HepG2 (cell line): ENCODE measurements around the gene TTLL8. TPM values are rescaled to one million over a fixed set of nuclear protein-coding genes. Genes with fewer than 3 reads are reported as not detected.

ENCODE experiments used
- BCL6 ChIP-seq: IDR thresholded peaks from 2 replicates; pipeline ENCODE4 v1.6.1; 2016; ENCODE audit warnings: missing genetic modification reagents, missing compliant biosample characterization
- BHLHE40 ChIP-seq: IDR thresholded peaks from 2 replicates; pipeline ENCODE4 v1.6.1; 2011; ENCODE audit warnings: low read length, improper control_type of control experiment
- CBFB ChIP-seq: sonication (generic); formaldehyde crosslinking; IDR thresholded peaks from 2 replicates; pipeline ENCODE4 v1.4.0; 2020; ENCODE audit warnings: missing genetic modification reagents
- GATA4 ChIP-seq: sonication (generic); IDR thresholded peaks from 2 replicates; pipeline ENCODE4 v1.6.1; 2016; ENCODE audit warnings: antibody characterized with exemption, low read depth, borderline replicate concordance
- GATAD1 ChIP-seq: IDR thresholded peaks from 2 replicates; pipeline ENCODE4 v1.6.1; 2016; ENCODE audit warnings: missing genetic modification reagents, missing compliant biosample characterization
- HNRNPH1 ChIP-seq: fragments of 200-400 bp; formaldehyde crosslinking; optimal IDR thresholded peaks from 2 replicates; pipeline ENCODE3; 2017; ENCODE audit warnings: mild to moderate bottlenecking, low read depth, low read length
- KAT8 ChIP-seq: IDR thresholded peaks from 2 replicates; pipeline ENCODE4 v1.6.1; 2016; ENCODE audit warnings: missing genetic modification reagents, missing compliant biosample characterization
- KDM5A ChIP-seq: fragments of 200-600 bp; sonication (generic); IDR thresholded peaks from 2 replicates; pipeline ENCODE4 v1.7.0; 2018; ENCODE audit warnings: antibody characterized with exemption, mild to moderate bottlenecking, low read length, borderline replicate concordance
- MXD4 ChIP-seq: IDR thresholded peaks from 2 replicates; pipeline ENCODE4 v1.6.1; 2016; ENCODE audit warnings: mild to moderate bottlenecking, missing biosample characterization, missing genetic modification reagents
- PAF1 ChIP-seq: IDR thresholded peaks from 2 replicates; pipeline ENCODE4 v1.6.1; 2016; ENCODE audit warnings: missing genetic modification reagents, missing compliant biosample characterization
- SALL1 ChIP-seq: sonication (generic); formaldehyde crosslinking; IDR thresholded peaks from 2 replicates; pipeline ENCODE4 v1.8.0; 2022; ENCODE audit warnings: mild to moderate bottlenecking, missing genetic modification reagents
- SNAI1 ChIP-seq: sonication (generic); formaldehyde crosslinking; IDR thresholded peaks from 2 replicates; pipeline ENCODE4 v1.5.0; 2020; ENCODE audit warnings: mild to moderate bottlenecking, missing genetic modification reagents, borderline replicate concordance
- THRA ChIP-seq: sonication (generic); formaldehyde crosslinking; IDR thresholded peaks from 2 replicates; pipeline ENCODE4 v1.4.0; 2020; ENCODE audit warnings: missing genetic modification reagents, borderline replicate concordance
- TOPORS ChIP-seq: sonication (generic); formaldehyde crosslinking; IDR thresholded peaks from 2 replicates; pipeline ENCODE4 v1.8.0; 2023; ENCODE audit warnings: mild to moderate bottlenecking, missing genetic modification reagents
- ZBTB25 ChIP-seq: IDR thresholded peaks from 2 replicates; pipeline ENCODE4 v1.6.1; 2018; ENCODE audit warnings: missing genetic modification reagents
- ZBTB42 ChIP-seq: sonication (generic); formaldehyde crosslinking; IDR thresholded peaks from 2 replicates; pipeline ENCODE4 v1.5.0; 2020; ENCODE audit warnings: mild to moderate bottlenecking, missing genetic modification reagents
- ZC3H13 ChIP-seq: sonication (generic); formaldehyde crosslinking; IDR thresholded peaks from 2 replicates; pipeline ENCODE4 v1.8.1; 2023; ENCODE audit warnings: mild to moderate bottlenecking, missing genetic modification reagents, moderate library complexity
- ZC3H4 ChIP-seq: sonication (generic); formaldehyde crosslinking; IDR thresholded peaks from 2 replicates; pipeline ENCODE4 v1.4.0; 2020; ENCODE audit warnings: missing genetic modification reagents, borderline replicate concordance
- ZNF512 ChIP-seq: sonication (generic); formaldehyde crosslinking; IDR thresholded peaks from 2 replicates; pipeline ENCODE4 v1.4.0; 2020; ENCODE audit warnings: mild to moderate bottlenecking, missing genetic modification reagents
- ZNF563 ChIP-seq: sonication (generic); formaldehyde crosslinking; IDR thresholded peaks from 2 replicates; pipeline ENCODE4 v1.8.0; 2022; ENCODE audit warnings: mild to moderate bottlenecking, moderate library complexity, missing genetic modification reagents
- ZNF775 ChIP-seq: sonication (generic); formaldehyde crosslinking; IDR thresholded peaks from 2 replicates; pipeline ENCODE4 v1.4.0; 2020; ENCODE audit warnings: missing genetic modification reagents, mild to moderate bottlenecking, moderate library complexity, borderline replicate concordance
- ZNF891 ChIP-seq: sonication (generic); formaldehyde crosslinking; IDR thresholded peaks from 2 replicates; pipeline ENCODE4 v1.5.0; 2020; ENCODE audit warnings: mild to moderate bottlenecking, missing genetic modification reagents
- polyA plus RNA-seq, 8 experiments: library from polyadenylated mRNA; depleted of rRNA in 3 of 8; stranded (reverse) in 7 of 8; unstranded in 1 of 8; fragments of >200 nt; fragmentation: Illumina TruSeq in 4 of 8; extraction: Trizol in 4 of 8; gene quantifications; 2 replicates each; pipeline versions ENCODE4 v1.2.1 to v1.2.3, GENCODE V29; 2011 to 2016; ENCODE audit warnings: low read depth in 4 of 8, missing spikeins in 1 of 8, mixed read lengths in 1 of 8; ENCODE audit not compliant: insufficient read depth in 1 of 8
- total RNA-seq, 5 experiments: library from RNA; depleted of rRNA; stranded (reverse); fragments of >200 nt; fragmentation: Illumina TruSeq; extraction: Trizol; gene quantifications; 2 replicates each; pipeline ENCODE4 v1.2.3, GENCODE V29; 2016; ENCODE audit warnings: low read depth in 1 of 5
- TF ChIP-seq, protein P1 (sequence below): sonication (generic); formaldehyde crosslinking; conservative IDR thresholded peaks from 2 replicates; pipeline ENCODE4 v1.8.1; 2023; ENCODE audit warnings: missing genetic modification reagents
- TF ChIP-seq, protein P2 (sequence below): sonication (generic); formaldehyde crosslinking; IDR thresholded peaks from 2 replicates; pipeline ENCODE4 v1.8.0; 2022; ENCODE audit warnings: mild to moderate bottlenecking, missing genetic modification reagents; ENCODE audit not compliant: insufficient replicate concordance

Gene TTLL8
- total and polyA plus RNA-seq, 2 of the 13 experiments (the other 11 are each of a cell fraction or from before 2014, with no cell fraction given) = not detected

DNA sequence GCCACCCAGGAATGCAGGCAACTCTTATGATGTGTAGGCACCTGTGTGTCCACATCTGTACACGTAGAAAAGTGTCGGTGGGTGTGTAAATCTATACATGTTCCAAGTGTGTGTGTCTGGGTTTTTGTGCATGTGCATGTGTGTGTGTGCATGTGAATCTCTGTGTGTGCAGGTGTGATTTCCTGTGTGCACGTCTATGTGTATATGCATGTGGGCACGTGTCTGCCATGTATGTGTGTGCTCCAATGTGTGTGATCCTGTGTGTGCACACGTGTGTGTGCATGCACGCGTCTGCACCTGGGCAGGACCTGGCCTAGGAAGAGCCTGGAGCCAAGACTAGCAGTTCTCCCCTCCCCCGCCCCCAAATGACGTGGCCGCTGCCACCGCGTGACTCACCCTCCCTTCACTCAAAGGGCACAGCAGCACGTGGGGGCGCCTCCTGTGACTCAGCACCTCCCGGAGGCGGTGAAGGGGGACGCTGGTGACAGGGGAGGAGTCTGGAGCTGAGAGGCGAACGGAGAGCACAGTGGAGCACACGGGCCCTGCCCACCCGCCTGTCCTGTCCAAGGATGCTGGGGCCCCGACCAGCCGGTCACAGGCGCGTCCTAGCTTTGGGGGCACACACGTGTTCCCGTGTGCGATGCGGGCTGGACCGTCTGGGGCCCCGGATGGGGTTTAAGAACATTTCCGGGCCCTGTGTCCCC is 87.4 kb downstream of the TTLL8 start (continued):
- TF ChIP-seq, protein P1, sequence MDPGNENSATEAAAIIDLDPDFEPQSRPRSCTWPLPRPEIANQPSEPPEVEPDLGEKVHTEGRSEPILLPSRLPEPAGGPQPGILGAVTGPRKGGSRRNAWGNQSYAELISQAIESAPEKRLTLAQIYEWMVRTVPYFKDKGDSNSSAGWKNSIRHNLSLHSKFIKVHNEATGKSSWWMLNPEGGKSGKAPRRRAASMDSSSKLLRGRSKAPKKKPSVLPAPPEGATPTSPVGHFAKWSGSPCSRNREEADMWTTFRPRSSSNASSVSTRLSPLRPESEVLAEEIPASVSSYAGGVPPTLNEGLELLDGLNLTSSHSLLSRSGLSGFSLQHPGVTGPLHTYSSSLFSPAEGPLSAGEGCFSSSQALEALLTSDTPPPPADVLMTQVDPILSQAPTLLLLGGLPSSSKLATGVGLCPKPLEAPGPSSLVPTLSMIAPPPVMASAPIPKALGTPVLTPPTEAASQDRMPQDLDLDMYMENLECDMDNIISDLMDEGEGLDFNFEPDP = no peak
- TF ChIP-seq THRA = peak; percentile 70; the same call in 1 of the 2 replicates
- TF ChIP-seq SALL1 = peak; percentile 95
- no peak for TF ChIP-seq ZNF512 (CRISPR knock-in tag)
- peak; percentile 72; the same call in 1 of the 2 replicates for TF ChIP-seq ZBTB25
- TF ChIP-seq BHLHE40 = peak; percentile 96
- no peak for TF ChIP-seq ZBTB42 (CRISPR knock-in tag)
- no peak for TF ChIP-seq ZNF775 (CRISPR knock-in tag)
- TF ChIP-seq BCL6 (CRISPR knock-in tag) = peak; percentile 74
- TF ChIP-seq PAF1 (CRISPR knock-in tag) = no peak
- TF ChIP-seq, protein P2, sequence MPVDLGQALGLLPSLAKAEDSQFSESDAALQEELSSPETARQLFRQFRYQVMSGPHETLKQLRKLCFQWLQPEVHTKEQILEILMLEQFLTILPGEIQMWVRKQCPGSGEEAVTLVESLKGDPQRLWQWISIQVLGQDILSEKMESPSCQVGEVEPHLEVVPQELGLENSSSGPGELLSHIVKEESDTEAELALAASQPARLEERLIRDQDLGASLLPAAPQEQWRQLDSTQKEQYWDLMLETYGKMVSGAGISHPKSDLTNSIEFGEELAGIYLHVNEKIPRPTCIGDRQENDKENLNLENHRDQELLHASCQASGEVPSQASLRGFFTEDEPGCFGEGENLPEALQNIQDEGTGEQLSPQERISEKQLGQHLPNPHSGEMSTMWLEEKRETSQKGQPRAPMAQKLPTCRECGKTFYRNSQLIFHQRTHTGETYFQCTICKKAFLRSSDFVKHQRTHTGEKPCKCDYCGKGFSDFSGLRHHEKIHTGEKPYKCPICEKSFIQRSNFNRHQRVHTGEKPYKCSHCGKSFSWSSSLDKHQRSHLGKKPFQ = peak; percentile 88
- no peak for TF ChIP-seq SNAI1 (CRISPR knock-in tag)
- peak; percentile 91 for TF ChIP-seq ZC3H13 (CRISPR knock-in tag)
- TF ChIP-seq ZC3H4 (CRISPR knock-in tag) = no peak
- TF ChIP-seq GATA4 = no peak
- TF ChIP-seq CBFB (CRISPR knock-in tag) = peak; percentile 46; the same call in 1 of the 2 replicates
- TF ChIP-seq HNRNPH1 = no peak
- peak; percentile 83 for TF ChIP-seq GATAD1 (CRISPR knock-in tag)
- TF ChIP-seq KAT8 (CRISPR knock-in tag) = peak; percentile 72; the same call in 1 of the 2 replicates
- no peak for TF ChIP-seq KDM5A
- TF ChIP-seq TOPORS (CRISPR knock-in tag) = 0 out of 2 replicates have a peak, but pooled peaks have one; percentile 57
- no peak; the same call in 1 of the 2 replicates for TF ChIP-seq ZNF891 (CRISPR knock-in tag)
- peak; percentile 74 for TF ChIP-seq MXD4
- peak; percentile 15; the same call in 1 of the 2 replicates for TF ChIP-seq ZNF563
